HCT116 (cell line): Measurements from ENCODE around the gene SLC35F3. TPM values are rescaled to one million over a fixed set of nuclear protein-coding genes. Genes with fewer than 3 reads are reported as not detected.

Experiments
- ATAC-seq: fragments of 200-7000 bp; cut with Tn5 transposase; 2 replicates; pipeline ENCODE4 v1.9.1; 2020; ENCODE audit warnings: mild to moderate bottlenecking, moderate library complexity
- BruUV-seq: library from RNA; stranded (reverse); fragments of 400-500 nt; replicated peaks from 2 replicates; lab custom pipeline; 2021; lab: Mats Ljungman, UMichigan
- CTCF ChIA-PET: fragments of 300-600 bp; sonication (Branson Sonifier 250); formaldehyde crosslinking; loops from one replicate; lab custom pipeline; 2021; ENCODE audit warnings: antibody characterized with exemption; lab: Charles Lee
- POLR2A ChIA-PET: fragments of 300-600, 350-600 bp; sonication (Branson Sonifier 250); formaldehyde crosslinking; loops from one replicate; lab custom pipeline; 2021; ENCODE audit warnings: antibody characterized with exemption; lab: Charles Lee
- RAD21 ChIA-PET, 2 experiments: fragments of 300-600 bp; sonication (Branson Sonifier 250); formaldehyde crosslinking; loops; one replicate each; lab custom pipeline; 2023; ENCODE audit warnings: low total read pairs in 2 of 2; ENCODE audit not compliant: uncharacterized antibody in 2 of 2, unreplicated experiment in 2 of 2, low non-redundant PET in 1 of 2; lab: Charles Lee
- DNase-seq: peaks from one replicate; pipeline ENCODE4 v3.0.0-alpha.2; 2010; ENCODE audit warnings: low read depth, low spot score
- H2AFZ ChIP-seq: fragments of 200-600 bp; shearing (Covaris generic), sonication (generic); 2 replicates; pipeline ENCODE4 v1.6.1; 2017; ENCODE audit warnings: low read depth, mixed run types, mixed read lengths, antibody characterized with exemption, low read length; ENCODE audit not compliant: poor library complexity, severe bottlenecking
- H3K27ac ChIP-seq: 2 replicates; pipeline ENCODE4 v1.5.1; 2012; ENCODE audit warnings: low read depth, low read length
- H3K27me3 ChIP-seq: fragments of 200-600 bp; sonication (generic); 2 replicates; pipeline ENCODE4 v1.6.1; 2016; ENCODE audit warnings: mixed run types, low read length, mixed read lengths; ENCODE audit not compliant: insufficient read depth
- H3K36me3 ChIP-seq, 2 experiments: fragments of 200-500 bp in 1 of 2; fragments of 200-600 bp in 1 of 2; sonication (Bioruptor generic) in 1 of 2; sonication (generic) in 1 of 2; 2 replicates each; pipeline versions ENCODE4 v1.5.1 to v1.6.1; 2014 to 2016; ENCODE audit warnings: low read length in 2 of 2, inconsistent platforms in 1 of 2, mixed read lengths in 1 of 2, mixed run types in 1 of 2; ENCODE audit not compliant: insufficient read depth in 2 of 2, control insufficient read depth in 1 of 2
- H3K4me1 ChIP-seq, 2 experiments: fragments of 200-600 bp in 1 of 2; sonication (generic) in 1 of 2; 2 replicates each; pipeline versions ENCODE4 v1.5.1 to v1.6.1; 2012 to 2017; ENCODE audit warnings: low read length in 2 of 2, inconsistent platforms in 1 of 2, mild to moderate bottlenecking in 1 of 2, mixed read lengths in 1 of 2, mixed run types in 1 of 2, moderate library complexity in 1 of 2; ENCODE audit not compliant: insufficient read depth in 2 of 2, control insufficient read depth in 1 of 2
- H3K4me2 ChIP-seq: fragments of 200-600 bp; sonication (generic); 2 replicates; pipeline ENCODE4 v1.6.1; 2017; ENCODE audit warnings: mixed run types, low read length, mixed read lengths
- H3K4me3 ChIP-seq, 2 experiments: fragments of 200-600 bp in 1 of 2; sonication (generic) in 1 of 2; replicated peaks in 1 of 2; 2 replicates each; pipeline ENCODE4 v1.5.1; 2011 to 2016; ENCODE audit warnings: low read length in 2 of 2, control low read depth in 1 of 2, low read depth in 1 of 2, mild to moderate bottlenecking in 1 of 2, mixed read lengths in 1 of 2, mixed run types in 1 of 2
- H3K79me2 ChIP-seq: fragments of 200-600 bp; sonication (generic); 2 replicates; pipeline ENCODE4 v1.6.1; 2017; ENCODE audit warnings: mild to moderate bottlenecking, mixed run types, low read length, moderate library complexity, mixed read lengths; ENCODE audit not compliant: insufficient read depth
- H3K9ac ChIP-seq: fragments of 200-600 bp; sonication (generic); 2 replicates; pipeline ENCODE4 v1.6.1; 2016; ENCODE audit warnings: low read length, mixed read lengths
- H3K9me2 ChIP-seq: fragments of 200-600 bp; sonication (generic), shearing (Covaris generic); 2 replicates; pipeline ENCODE4 v1.6.1; 2017; ENCODE audit warnings: mixed run types, mild to moderate bottlenecking, moderate library complexity; ENCODE audit not compliant: insufficient read depth
- H3K9me3 ChIP-seq, 2 experiments: fragments of 200-500 bp in 1 of 2; fragments of 200-600 bp in 1 of 2; sonication (Bioruptor generic) in 1 of 2; sonication (generic) in 1 of 2; 2 replicates each; pipeline ENCODE4 v1.6.1; 2014 to 2017; ENCODE audit warnings: low read length in 2 of 2, mixed read lengths in 2 of 2, inconsistent platforms in 1 of 2, low read depth in 1 of 2, mild to moderate bottlenecking in 1 of 2, mixed run types in 1 of 2, moderate library complexity in 1 of 2; ENCODE audit not compliant: control insufficient read depth in 1 of 2, insufficient read depth in 1 of 2
- H4K20me1 ChIP-seq: fragments of 200-600 bp; sonication (generic), shearing (Covaris generic); 2 replicates; pipeline ENCODE4 v1.6.1; 2017; ENCODE audit warnings: mixed run types, mild to moderate bottlenecking, moderate library complexity; ENCODE audit not compliant: insufficient read depth
- ATF3 ChIP-seq: IDR thresholded peaks from 2 replicates; pipeline ENCODE4 v1.6.1; 2012
- EGR1 ChIP-seq: IDR thresholded peaks from 2 replicates; pipeline ENCODE4 v1.6.1; 2012; ENCODE audit warnings: low read depth
- EZH2 ChIP-seq: fragments of 200-600 bp; sonication (generic); IDR thresholded peaks from 2 replicates; pipeline ENCODE4 v1.6.1; 2017; ENCODE audit warnings: antibody characterized with exemption, mixed run types
- EZH2phosphoT487 ChIP-seq: fragments of 200-600 bp; IDR thresholded peaks from 2 replicates; pipeline ENCODE4 v1.6.1; 2018; ENCODE audit warnings: antibody characterized with exemption, borderline replicate concordance
- MAX ChIP-seq: IDR thresholded peaks from 2 replicates; pipeline ENCODE4 v1.6.1; 2012
- POLR2A ChIP-seq: IDR thresholded peaks from 2 replicates; pipeline ENCODE4 v1.7.0; 2011; ENCODE audit warnings: borderline replicate concordance; ENCODE audit not compliant: insufficient read depth, insufficient read length; ENCODE audit errors: extremely low read depth
- RAD21 ChIP-seq: IDR thresholded peaks from 2 replicates; pipeline ENCODE4 v1.6.1; 2012; ENCODE audit warnings: low read depth, mild to moderate bottlenecking
- REST ChIP-seq: IDR thresholded peaks from 2 replicates; pipeline ENCODE4 v1.6.1; 2012; ENCODE audit warnings: low read depth
- SP1 ChIP-seq: IDR thresholded peaks from 2 replicates; pipeline ENCODE4 v1.6.1; 2012; ENCODE audit warnings: low read depth
- SRF ChIP-seq: IDR thresholded peaks from 2 replicates; pipeline ENCODE4 v1.6.1; 2012; ENCODE audit warnings: low read depth
- ZFX ChIP-seq: fragments of 450-650 bp; IDR thresholded peaks from 2 replicates; pipeline ENCODE4 v1.6.1; 2017
- ZNF274 ChIP-seq: fragments of 200-500 bp; sonication (Bioruptor generic); IDR thresholded peaks from 2 replicates; pipeline ENCODE4 v1.6.1; 2014; ENCODE audit warnings: mild to moderate bottlenecking, low read depth, low read length, inconsistent platforms
- intact Hi-C: fragments of 100-400 bp; cut with micrococcal nuclease; formaldehyde crosslinking; loops from 2 replicates; pipeline ENCODE4 v1.10.0; 2022
- total RNA-seq: library from RNA; stranded (reverse); gene quantifications from one replicate; pipeline ENCODE4 v1.2.1, GENCODE V29; 2021; ENCODE audit not compliant: unreplicated experiment
- TF ChIP-seq, protein P1 (sequence below), 3 experiments: fragments of 200-600 bp in 1 of 3; sonication (generic) in 1 of 3; IDR thresholded peaks in 2 of 3; conservative IDR thresholded peaks in 1 of 3; 2 replicates each; pipeline ENCODE4 v1.5.1; 2012 to 2017; ENCODE audit warnings: low read depth in 2 of 3, low read length in 2 of 3, antibody characterized with exemption in 1 of 3, borderline replicate concordance in 1 of 3, control low read depth in 1 of 3, mild to moderate bottlenecking in 1 of 3, mixed read lengths in 1 of 3, mixed run types in 1 of 3, moderate library complexity in 1 of 3; ENCODE audit not compliant: insufficient read depth in 1 of 3

Gene SLC35F3
- total RNA-seq, 1 experiment from 2014 or later = 6.4 TPM

GRCh38 chr1:234216116-234216703 lies 311.7 kb downstream of the SLC35F3 start:
- intact Hi-C loops = no loop called here
- POLR2A ChIA-PET = no interaction called here

More at GRCh38 chr1:234216116-234216703, 311.7 kb downstream of the SLC35F3 start:
- H4K20me1 ChIP-seq = no peaks in the 10 kb centered on the region
- no peak overlapping the region for H2AFZ ChIP-seq
- H3K4me2 ChIP-seq = no peak overlapping the region
- no TSS peak for BruUV-seq
- TF ChIP-seq, protein P1, sequence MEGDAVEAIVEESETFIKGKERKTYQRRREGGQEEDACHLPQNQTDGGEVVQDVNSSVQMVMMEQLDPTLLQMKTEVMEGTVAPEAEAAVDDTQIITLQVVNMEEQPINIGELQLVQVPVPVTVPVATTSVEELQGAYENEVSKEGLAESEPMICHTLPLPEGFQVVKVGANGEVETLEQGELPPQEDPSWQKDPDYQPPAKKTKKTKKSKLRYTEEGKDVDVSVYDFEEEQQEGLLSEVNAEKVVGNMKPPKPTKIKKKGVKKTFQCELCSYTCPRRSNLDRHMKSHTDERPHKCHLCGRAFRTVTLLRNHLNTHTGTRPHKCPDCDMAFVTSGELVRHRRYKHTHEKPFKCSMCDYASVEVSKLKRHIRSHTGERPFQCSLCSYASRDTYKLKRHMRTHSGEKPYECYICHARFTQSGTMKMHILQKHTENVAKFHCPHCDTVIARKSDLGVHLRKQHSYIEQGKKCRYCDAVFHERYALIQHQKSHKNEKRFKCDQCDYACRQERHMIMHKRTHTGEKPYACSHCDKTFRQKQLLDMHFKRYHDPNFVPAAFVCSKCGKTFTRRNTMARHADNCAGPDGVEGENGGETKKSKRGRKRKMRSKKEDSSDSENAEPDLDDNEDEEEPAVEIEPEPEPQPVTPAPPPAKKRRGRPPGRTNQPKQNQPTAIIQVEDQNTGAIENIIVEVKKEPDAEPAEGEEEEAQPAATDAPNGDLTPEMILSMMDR (IDR thresholded peaks at IDR 0.05 in 2 of 3, conservative IDR thresholded peaks at IDR 0.05 in 1 of 3; ENCODE audit: borderline replicate concordance in 1 of 3, insufficient read depth in 1 of 3, low read depth in 2 of 3, low read length in 2 of 3) = no peak
- TF ChIP-seq POLR2A (no peak), SRF (no peak), MAX (no peak), ZNF274 (no peak), EGR1 (no peak), ZFX (no peak), SP1 (no peak), ATF3 (no peak), EZH2phosphoT487 (no peak), EZH2 (no peak), RAD21 (no peak), REST (no peak)
- TF ChIP-seq, all 23 proteins: peak for 0
- no peaks in the 10 kb centered on the region for H3K36me3 ChIP-seq
- no peak overlapping the region for H3K9ac ChIP-seq
- ATAC-seq = no peak
- no peak overlapping the region for H3K27ac ChIP-seq
- H3K4me3 ChIP-seq = no peak overlapping the region
- H3K79me2 ChIP-seq = no peaks in the 10 kb centered on the region
- H3K27me3 ChIP-seq = no peaks in the 10 kb centered on the region
- H3K4me1 ChIP-seq = no peaks in the 10 kb centered on the region
- H3K9me2 ChIP-seq = no peaks in the 10 kb centered on the region
- RAD21 ChIA-PET = no interaction called here
- CTCF ChIA-PET = no interaction called here
- no peaks in the 10 kb centered on the region for H3K9me3 ChIP-seq
- DNase-seq = no peak
